Vagina (tissue), 2 donors: ENCODE measurements around the gene ASB6. TPM values are rescaled to one million over a fixed set of nuclear protein-coding genes. Genes with fewer than 3 reads are reported as not detected.
A peak's percentile ranks its signal among the peaks of the same experiment; 100 is the strongest.

Source experiments
- DNase-seq, 2 donors: peaks; one replicate each; pipeline ENCODE4 v3.0.0-alpha.2; 2017; ENCODE audit errors: extremely low spot score in 2 of 2
- H3K27ac ChIP-seq: fragments of 200-600 bp; sonication (generic); one replicate; pipeline ENCODE4 v1.5.1; 2019
- H3K27me3 ChIP-seq: fragments of 200-600 bp; sonication (generic); one replicate; pipeline ENCODE4 v1.5.1; 2019
- H3K36me3 ChIP-seq, 2 donors: fragments of 200-600 bp; sonication (generic); one replicate each; pipeline ENCODE4 v1.5.1; 2017 to 2019
- H3K4me1 ChIP-seq: fragments of 200-600 bp; sonication (generic); one replicate; pipeline ENCODE4 v1.5.1; 2019
- H3K4me3 ChIP-seq, 2 donors: fragments of 200-600 bp; sonication (generic); 1 replicate in 1 of 2; 2 replicates in 1 of 2; pipeline ENCODE4 v1.5.1; 2016 to 2019
- H3K9me3 ChIP-seq: fragments of 200-600 bp; sonication (generic); one replicate; pipeline ENCODE4 v1.5.1; 2019
- POLR2A ChIP-seq, 2 donors: fragments of 450-650 bp; IDR thresholded peaks; one replicate each; pipeline ENCODE4 v1.6.1; 2017; ENCODE audit warnings: antibody characterized with exemption in 2 of 2, mild to moderate bottlenecking in 2 of 2, moderate library complexity in 2 of 2
- POLR2AphosphoS5 ChIP-seq, 2 donors: sonication (generic); formaldehyde crosslinking; IDR thresholded peaks; one replicate each; pipeline ENCODE4 v1.9.0; 2017; ENCODE audit warnings: antibody characterized with exemption in 2 of 2, mild to moderate bottlenecking in 2 of 2, low read depth in 1 of 2; ENCODE audit not compliant: insufficient read depth in 1 of 2
- intact Hi-C: fragments of 100-400 bp; cut with DNase I; formaldehyde crosslinking; loops from one replicate; pipeline ENCODE4 v1.15.1; 2023
- total RNA-seq: library from RNA; depleted of rRNA; stranded (reverse); fragments of >200 nt; gene quantifications from one replicate; pipeline ENCODE4 v1.2.3, GENCODE V29; 2016
- TF ChIP-seq, protein P1 (sequence below), 3 experiments: fragments of 450-650 bp in 2 of 3; fragments of 200-600 bp in 1 of 3; sonication (generic) in 1 of 3; IDR thresholded peaks; one replicate each; pipeline ENCODE4 v1.5.1; 2017 to 2019; ENCODE audit warnings: antibody characterized with exemption in 3 of 3, mild to moderate bottlenecking in 2 of 3, moderate library complexity in 2 of 3

Gene ASB6, protein sequence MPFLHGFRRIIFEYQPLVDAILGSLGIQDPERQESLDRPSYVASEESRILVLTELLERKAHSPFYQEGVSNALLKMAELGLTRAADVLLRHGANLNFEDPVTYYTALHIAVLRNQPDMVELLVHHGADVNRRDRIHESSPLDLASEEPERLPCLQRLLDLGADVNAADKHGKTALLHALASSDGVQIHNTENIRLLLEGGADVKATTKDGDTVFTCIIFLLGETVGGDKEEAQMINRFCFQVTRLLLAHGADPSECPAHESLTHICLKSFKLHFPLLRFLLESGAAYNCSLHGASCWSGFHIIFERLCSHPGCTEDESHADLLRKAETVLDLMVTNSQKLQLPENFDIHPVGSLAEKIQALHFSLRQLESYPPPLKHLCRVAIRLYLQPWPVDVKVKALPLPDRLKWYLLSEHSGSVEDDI
- 18.9 TPM for total RNA-seq

DNA sequence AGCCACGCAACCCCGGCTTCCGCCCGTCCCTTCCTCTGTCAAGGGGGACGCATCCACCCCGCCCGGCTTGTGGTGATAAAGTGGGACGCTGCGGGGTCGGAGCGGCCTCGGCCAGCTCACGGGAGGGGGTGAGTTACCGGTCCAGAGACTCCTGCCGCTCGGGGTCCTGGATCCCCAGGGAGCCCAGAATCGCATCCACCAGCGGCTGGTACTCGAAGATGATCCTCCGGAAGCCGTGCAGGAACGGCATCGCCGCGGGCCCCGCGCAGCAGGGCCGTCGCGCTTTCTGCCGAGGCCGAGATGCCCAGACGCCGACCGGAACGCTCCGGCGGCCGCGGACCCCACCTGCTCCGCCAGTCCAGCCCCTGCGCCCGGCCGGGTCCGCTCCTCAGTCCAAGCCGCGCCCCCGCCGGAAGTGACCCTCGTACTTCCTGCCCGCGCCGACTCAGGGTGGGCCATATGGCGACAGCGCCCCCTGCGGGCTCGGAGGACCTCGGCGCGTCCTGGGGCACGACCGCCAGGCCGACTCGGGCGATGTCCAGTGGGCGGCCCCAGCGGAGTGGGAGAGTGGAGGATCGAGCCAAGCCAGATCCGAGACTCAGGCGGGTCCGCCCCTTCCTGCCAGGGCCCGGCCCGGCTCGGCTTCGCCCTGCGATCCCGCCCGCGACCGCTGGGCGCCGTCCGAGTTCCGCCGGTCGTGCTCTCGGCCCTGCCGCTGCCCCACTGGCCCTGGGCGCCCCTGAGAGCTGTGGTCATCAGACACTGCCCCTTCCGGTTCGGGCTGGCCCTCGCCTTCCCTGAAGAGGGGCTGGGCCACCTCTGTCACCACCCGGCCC, at the start of gene ASB6:
TSS of gene ASB6 (minus strand) at position 402 of the 836 bp plus-strand sequence. CDS start at position 250, 152 bp downstream.
- Histone ChIP-seq H3K9me3 (no peaks in the 10 kb centered on the region), H3K4me3 (peak within 1 kb of the TSS; percentile 82 to 88)
- no peak for DNase-seq

DNA sequence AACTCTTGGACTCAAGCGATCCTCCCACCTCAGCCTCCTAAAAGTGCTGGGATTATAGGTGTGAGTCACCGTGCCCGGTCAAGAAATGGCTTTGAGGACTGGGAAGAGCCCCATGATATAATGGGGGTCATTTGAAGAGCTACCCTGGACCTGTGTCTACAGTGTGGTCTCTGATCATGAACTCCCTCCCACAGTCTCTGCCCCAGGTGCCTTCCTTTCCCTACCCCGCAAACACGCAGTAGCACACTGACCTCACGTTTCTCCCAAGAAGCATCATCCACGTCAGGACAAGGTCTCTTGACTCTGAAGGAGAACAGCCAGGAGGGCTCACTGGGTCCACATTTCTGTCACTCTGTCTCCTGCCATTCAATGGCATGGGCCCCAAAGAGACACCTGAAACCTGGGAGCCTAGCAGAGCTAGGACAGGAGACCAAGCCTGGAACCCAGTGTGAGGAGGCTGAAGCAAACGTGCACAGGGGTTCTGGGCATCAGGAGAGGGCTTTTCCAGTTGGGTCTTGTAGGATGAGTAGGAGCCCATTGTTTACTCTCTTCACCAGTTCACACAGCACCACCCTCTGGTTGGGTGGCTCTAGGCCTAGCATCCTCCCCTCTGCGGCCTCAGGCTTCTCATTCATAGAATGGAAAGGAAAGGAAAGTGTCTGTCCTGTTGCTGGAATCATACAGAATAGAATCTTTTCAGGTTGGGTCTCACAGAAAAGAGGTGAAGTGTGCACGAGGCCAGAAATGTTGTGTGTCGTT, 46.5 kb upstream of the ASB6 start:
- no peak for DNase-seq
- TF ChIP-seq, protein P1, sequence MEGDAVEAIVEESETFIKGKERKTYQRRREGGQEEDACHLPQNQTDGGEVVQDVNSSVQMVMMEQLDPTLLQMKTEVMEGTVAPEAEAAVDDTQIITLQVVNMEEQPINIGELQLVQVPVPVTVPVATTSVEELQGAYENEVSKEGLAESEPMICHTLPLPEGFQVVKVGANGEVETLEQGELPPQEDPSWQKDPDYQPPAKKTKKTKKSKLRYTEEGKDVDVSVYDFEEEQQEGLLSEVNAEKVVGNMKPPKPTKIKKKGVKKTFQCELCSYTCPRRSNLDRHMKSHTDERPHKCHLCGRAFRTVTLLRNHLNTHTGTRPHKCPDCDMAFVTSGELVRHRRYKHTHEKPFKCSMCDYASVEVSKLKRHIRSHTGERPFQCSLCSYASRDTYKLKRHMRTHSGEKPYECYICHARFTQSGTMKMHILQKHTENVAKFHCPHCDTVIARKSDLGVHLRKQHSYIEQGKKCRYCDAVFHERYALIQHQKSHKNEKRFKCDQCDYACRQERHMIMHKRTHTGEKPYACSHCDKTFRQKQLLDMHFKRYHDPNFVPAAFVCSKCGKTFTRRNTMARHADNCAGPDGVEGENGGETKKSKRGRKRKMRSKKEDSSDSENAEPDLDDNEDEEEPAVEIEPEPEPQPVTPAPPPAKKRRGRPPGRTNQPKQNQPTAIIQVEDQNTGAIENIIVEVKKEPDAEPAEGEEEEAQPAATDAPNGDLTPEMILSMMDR (IDR thresholded peaks at IDR 0.05): no peak
- no peak for TF ChIP-seq POLR2A (IDR thresholded peaks at IDR 0.05)
- no peak for TF ChIP-seq POLR2AphosphoS5 (IDR thresholded peaks at IDR 0.05; ENCODE audit: insufficient read depth in 1 of 2, low read depth in 1 of 2)
- H3K9me3 ChIP-seq: no peaks in the 10 kb centered on the region
- H3K27me3 ChIP-seq: no peaks in the 10 kb centered on the region
- H3K27ac ChIP-seq: no peak overlapping the region
- no peak overlapping the region for H3K4me3 ChIP-seq
- H3K4me1 ChIP-seq: peaks cover 27% of the 10 kb centered on the region
- intact Hi-C loops: no loop called here
- H3K36me3 ChIP-seq: no peaks in the 10 kb centered on the region

More for the DNA sequence above, at the start of gene ASB6:
- Histone ChIP-seq H3K27ac (peak within 1 kb of the TSS; percentile 86), H3K27me3 (no peaks in the 10 kb centered on the region), H3K36me3 (peaks cover 0 to 22% of the 10 kb centered on the region in 2 donors), H3K4me1 (peaks cover 45% of the 10 kb centered on the region)
- TF ChIP-seq POLR2AphosphoS5 (IDR thresholded peaks at IDR 0.05; ENCODE audit: insufficient read depth in 1 of 2, low read depth in 1 of 2) (peak; percentile 75 to 85), POLR2A (IDR thresholded peaks at IDR 0.05) (no peak)
- TF ChIP-seq, protein P1 (IDR thresholded peaks at IDR 0.05): peak; percentile 98 to 100 (median 99)
- intact Hi-C loops: loop anchor here (5.0 kb wide), 1 partner anchor 135 kb away; no protein-coding TSS in a partner anchor

DNA sequence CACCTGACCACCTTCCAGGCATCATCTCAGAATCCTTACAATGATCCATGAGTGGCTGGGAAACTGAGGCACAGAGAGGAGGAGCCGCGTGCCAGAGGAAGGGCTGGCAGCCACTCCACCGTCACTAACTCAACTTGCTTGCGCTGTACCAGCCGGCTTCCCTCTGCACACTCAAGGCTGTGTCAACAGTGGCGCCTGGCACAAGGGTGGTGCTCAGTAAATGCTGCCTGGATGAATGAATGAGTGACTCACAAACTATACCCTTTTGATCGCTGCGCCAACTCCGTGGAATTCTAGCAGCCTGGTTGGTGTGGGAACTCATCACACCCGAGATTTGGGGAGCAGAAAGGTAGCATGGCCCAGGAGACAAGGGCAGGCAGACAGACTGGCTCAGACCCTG, 45.4 kb upstream of the ASB6 start:
- peaks cover 33% of the 10 kb centered on the region for H3K4me1 ChIP-seq
- TF ChIP-seq POLR2A (IDR thresholded peaks at IDR 0.05) (no peak), POLR2AphosphoS5 (IDR thresholded peaks at IDR 0.05; ENCODE audit: insufficient read depth in 1 of 2, low read depth in 1 of 2) (no peak)
- TF ChIP-seq, protein P1 (IDR thresholded peaks at IDR 0.05): no peak
- no peaks in the 10 kb centered on the region for H3K27me3 ChIP-seq
- H3K4me3 ChIP-seq: no peak overlapping the region
- no peak for DNase-seq
- H3K9me3 ChIP-seq: no peaks in the 10 kb centered on the region
- no peak overlapping the region for H3K27ac ChIP-seq
- intact Hi-C loops: no loop called here
- H3K36me3 ChIP-seq: no peaks in the 10 kb centered on the region

DNA sequence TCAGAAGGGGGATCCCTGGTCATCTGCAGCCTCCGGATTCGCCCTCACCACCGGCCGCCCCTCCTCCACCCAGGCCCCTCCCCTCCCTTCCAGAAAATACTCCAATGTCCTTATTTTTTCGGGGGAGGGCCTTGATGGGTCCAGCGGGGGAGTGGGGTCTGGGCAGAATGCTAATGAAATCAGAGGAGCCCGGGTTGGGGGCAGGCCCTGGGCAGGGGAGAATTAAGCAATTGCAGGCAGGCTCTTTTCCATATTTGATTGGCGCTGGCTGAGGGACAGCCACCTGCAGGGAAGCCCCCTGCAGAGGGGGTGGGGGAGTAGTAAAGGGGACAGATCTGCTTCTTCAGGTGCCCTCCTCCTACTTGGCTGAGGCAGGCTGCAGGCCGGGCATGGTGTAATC, 44.8 kb upstream of the ASB6 start:
- DNase-seq: no peak
- intact Hi-C loops: no loop called here

More for the DNA sequence above, 44.8 kb upstream of the ASB6 start:
- Histone ChIP-seq H3K36me3 (no peaks in the 10 kb centered on the region), H3K9me3 (no peaks in the 10 kb centered on the region), H3K4me1 (peaks cover 39% of the 10 kb centered on the region), H3K27ac (no peak overlapping the region), H3K4me3 (no peak overlapping the region), H3K27me3 (no peaks in the 10 kb centered on the region)
- TF ChIP-seq POLR2A (IDR thresholded peaks at IDR 0.05) (no peak), POLR2AphosphoS5 (IDR thresholded peaks at IDR 0.05; ENCODE audit: insufficient read depth in 1 of 2, low read depth in 1 of 2) (no peak)
- TF ChIP-seq, protein P1 (IDR thresholded peaks at IDR 0.05): no peak
